Measurements from ENCODE around the gene MAP3K10.

MAP3K10 gene

GRCh38 chr19:40251991-40252390, 60.8 kb downstream of the MAP3K10 start:
- DNase-seq = no peak

- DNase-seq = no peak
Observed at GRCh38 chr19:40252395-40252794, 61.2 kb downstream of the MAP3K10 start.

GRCh38 chr19:40253611-40254092, 62.4 kb downstream of the MAP3K10 start:
- peak; percentile 20 for DNase-seq

DNA sequence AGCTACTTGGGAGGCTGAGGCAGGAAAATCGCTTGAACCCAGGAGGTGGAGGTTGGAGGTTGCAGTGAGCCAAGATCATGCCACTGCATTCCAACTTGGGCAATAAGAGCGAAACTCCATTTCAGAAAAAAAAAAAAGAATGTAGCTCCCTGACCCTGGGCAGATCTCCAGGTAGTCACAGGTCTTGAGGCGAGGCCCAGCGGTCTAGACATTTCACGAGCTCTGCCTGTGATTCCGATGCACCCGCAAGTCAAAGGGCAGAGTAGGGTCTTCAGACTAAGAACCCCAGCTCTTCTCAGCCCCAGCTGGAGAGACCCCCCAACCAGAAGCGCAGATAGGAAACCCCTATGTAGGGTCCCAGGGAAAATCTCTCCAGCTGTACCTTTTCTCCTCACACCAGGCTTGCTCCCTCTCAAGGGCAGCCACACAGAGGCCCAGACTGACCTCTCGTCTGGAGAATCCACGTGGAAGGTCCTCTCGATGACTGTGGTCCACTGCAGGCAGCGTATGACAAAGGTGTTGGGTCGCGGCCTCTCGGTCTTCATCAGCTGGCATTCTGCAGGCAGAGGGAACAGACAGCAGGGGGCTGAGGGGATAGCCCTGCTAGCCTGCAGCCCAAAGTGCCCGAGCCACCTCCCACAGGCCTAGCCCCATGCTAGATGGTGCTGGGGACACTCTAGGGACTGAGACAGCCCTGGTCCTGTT, 63.6 kb downstream of the MAP3K10 start:
- DNase-seq = no peak

- DNase-seq = no peak
Observed at GRCh38 chr19:40255619-40256166, 64.5 kb downstream of the MAP3K10 start.

DNA sequence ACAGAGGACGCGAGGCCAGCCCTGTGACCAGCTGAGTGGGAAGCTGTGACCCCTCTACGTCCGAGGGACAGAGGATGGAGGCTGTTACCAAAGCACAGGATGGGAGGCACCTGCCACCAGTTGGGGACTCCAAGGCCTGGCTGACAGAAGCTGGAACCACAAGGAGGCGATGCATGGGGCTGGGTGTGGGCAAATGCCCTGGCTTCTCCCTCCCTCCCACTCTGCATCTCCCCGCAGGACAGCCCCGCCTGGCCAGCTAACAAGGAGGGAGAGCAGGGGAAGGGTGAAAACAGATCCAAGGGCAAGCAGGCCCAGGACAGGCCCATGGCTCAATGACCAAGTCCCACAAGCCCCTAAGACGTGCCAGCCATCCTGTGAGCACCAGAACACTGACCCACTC, 65.3 kb downstream of the MAP3K10 start:
- no peak for DNase-seq

DNA sequence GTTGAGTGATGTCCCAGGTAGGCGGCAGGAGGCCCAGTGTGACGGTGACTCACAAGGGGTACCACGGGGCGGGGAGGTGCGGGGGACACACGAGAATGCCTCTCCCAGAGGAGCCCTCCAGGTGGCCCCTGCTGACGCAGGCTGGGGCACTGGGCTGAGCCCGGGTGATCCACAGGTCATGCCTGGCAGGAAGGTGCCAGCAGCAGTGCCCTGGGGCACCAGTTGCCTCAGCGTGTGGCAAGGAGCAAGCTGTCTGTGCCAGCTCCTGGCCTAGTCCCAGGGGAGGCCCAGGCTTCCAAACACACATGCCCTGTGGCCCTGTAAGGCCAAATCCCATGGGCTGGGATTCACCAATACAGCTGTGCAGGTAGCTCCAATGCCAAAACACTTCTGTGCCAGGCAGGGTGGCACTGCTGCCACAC, 65.9 kb downstream of the MAP3K10 start:
- no peak for DNase-seq

- no peak for DNase-seq
Observed at GRCh38 chr19:40261631-40262030, 70.4 kb downstream of the MAP3K10 start.

GRCh38 chr19:40262422-40262821, 71.2 kb downstream of the MAP3K10 start:
- no peak for DNase-seq

GRCh38 chr19:40263440-40264313, 72.5 kb downstream of the MAP3K10 start:
- DNase-seq = no peak

DNA sequence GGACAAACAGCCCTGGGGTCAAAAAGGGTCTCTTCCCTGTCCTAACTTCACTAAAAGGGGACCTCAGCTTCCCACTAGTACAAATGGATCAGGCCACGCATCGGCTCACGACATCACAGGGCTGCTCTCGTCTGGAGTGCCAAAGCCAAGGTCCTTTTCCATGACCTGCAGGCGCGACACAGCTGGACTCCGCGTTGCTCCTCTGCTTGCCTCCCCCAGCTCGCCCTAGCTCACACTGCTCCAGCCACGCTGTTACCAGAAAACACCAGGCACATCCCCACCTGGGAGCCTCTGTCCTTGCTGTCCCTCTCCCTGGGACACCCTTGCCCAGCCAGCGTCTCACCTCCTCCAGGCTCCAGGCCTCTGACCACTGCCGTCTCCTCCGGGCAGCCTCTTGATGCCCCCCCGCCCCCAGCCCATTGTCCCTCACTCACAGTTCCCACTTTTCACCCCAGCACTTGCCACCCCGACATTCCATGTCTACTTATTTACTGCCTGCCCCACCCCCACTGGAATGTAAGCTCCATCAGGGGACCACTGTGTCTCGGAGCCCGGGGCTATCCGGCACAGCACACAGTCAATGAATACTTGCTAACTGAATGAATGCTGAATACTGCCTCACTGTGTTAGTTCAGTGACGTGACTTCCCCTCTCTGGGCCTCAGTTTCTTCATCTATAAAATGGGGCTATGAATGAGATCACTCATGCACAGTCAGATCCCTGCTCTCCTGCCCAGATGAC, 73.3 kb downstream of the MAP3K10 start:
- DNase-seq = no peak

All from DMS79 (cell line).